ENCODE data around the gene FAM236B.
"Not testable (repeated sequence)": the region's sequence is repeated elsewhere in the genome, so short reads cannot be mapped to it uniquely, and the experiment has no call there.

The FAM236B gene

GRCh38 chrX:72782560-72782959 lies at the start of gene FAM236B:
FAM236B (minus strand) TSS chrX:72782660; CDS start chrX:72782560, 100 bp downstream.
- DNase-seq: not testable (repeated sequence)

GRCh38 chrX:72830701-72831100 lies 48.2 kb upstream of the FAM236B start:
- not testable (repeated sequence) for DNase-seq

DNA sequence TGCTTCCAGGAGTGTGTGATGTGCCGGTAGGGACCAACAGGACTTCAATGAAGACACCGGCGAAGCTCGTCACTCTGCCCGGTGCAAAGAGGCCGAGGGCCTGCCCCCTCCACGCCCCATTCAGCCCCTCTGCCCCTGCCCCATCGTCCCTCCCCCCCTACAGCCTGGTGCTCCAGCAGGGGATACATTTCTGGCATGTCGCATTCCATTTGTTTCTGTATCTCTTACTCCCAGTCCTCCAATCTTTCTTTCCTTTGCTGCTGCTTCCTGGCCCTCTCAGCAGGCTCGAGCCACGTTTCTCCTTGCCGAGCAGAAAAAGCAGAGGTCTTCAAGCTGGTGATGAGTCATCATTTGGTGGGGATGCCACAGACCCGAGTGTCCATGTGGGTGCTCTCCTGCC lies 25.6 kb upstream of the FAM236B start, which contains the start of gene FAM236D:
Gene FAM236D (minus strand): TSS at position 101 of the 400 bp plus-strand sequence. CDS start 100 bp downstream, at position 1.
- DNase-seq: not testable (repeated sequence)

DNA sequence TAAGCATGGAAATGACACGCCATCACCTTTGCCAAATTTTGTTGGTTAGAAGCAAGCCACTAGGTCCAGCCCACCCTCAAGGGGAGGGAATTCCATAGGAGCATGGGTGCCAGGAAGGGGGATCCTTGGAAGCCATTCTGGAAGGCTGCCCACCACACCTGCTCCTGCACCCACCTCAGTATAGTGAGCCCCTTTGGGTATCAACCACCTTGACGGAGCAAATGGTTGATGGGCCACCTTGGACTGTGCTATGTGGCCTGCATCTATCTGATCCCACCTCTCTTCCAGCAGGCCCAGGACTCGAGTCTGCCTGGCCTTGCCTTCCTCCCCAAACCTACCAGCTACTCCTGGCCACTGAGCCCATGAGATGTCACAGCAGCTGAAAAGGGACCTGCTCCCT lies 7.9 kb upstream of the FAM236B start:
- DNase-seq: not testable (repeated sequence)

DNA sequence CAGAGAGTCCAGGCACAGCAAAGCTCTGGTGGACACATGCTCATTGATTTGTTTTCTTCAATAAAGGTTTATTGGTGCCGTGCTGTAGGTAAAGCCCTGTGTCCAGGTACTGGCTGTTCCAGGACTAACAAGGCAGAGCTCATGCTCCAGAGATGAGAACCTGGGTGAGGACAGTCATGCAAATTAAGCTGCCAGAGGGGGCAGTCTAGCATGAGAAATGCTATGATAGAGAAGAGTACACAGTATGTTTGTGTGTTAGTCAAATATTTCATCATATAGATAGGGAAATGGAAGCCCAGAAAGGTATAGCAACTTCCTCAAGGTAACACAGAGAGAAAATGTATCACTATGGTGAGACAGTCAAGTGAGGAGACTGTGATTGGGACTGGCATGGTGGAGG lies 5.7 kb upstream of the FAM236B start:
- DNase-seq: not testable (repeated sequence)

- DNase-seq: not testable (repeated sequence)
Observed at GRCh38 chrX:72783964-72784363, 1.5 kb upstream of the FAM236B start.

DNA sequence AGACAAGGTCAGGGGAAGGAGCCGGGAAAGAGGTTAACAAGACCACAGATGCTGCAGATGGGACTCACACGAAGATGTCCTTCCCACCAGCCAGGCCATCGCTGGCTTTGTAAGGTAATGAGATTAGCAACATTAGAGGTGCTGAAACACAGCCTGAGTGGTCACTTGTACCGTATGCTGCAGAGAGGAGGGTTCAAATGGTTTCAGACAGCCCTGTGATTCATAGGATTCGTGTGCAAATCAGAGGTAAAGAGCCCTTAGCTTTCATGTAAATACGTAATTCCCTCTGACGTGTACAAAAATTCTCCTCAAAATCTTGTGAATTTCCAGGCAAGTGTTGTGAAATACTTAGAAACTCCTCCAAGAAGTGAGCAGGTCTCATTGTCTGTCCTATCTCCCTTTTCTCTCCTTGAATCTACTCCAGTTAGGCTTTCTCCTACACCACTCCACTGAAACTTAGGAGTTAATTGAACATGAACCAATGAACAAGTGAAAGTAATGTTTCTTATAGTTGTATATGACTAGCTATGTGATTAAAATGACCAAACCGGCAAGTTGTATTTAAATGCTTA lies 991 bp upstream of the FAM236B start:
- DNase-seq: not testable (repeated sequence)

DNA sequence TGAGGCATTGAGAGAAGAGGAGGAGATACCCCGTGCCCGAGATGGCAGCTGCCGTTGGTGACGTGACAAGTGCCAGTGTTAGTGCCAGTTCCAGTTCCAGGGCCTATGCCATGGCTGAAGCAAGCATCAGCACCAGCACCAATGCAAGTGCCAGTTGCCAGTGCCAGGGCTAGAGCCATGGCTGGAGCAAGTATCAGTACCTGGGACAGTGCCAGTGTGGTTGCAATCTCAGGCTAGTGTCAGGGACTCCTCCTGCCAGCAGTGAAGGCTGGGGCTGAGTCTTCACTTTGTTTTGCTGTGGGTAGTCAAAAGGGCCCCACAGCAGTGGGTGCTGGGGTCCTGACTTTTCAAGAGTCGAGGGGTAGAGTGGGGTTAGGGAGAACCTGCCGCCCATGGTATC lies 4.3 kb downstream of the FAM236B start:
- DNase-seq: not testable (repeated sequence)

GRCh38 chrX:72777467-72777790 lies 5.0 kb downstream of the FAM236B start:
- not testable (repeated sequence) for DNase-seq

- not testable (repeated sequence) for DNase-seq
Observed at GRCh38 chrX:72776653-72777466, 5.6 kb downstream of the FAM236B start, which contains the start of gene DMRTC1B. DMRTC1B (plus strand) TSS chrX:72776890; CDS start chrX:72845136, 68,246 bp downstream.

GRCh38 chrX:72760454-72760853 lies 22.0 kb downstream of the FAM236B start:
- not testable (repeated sequence) for DNase-seq

DNA sequence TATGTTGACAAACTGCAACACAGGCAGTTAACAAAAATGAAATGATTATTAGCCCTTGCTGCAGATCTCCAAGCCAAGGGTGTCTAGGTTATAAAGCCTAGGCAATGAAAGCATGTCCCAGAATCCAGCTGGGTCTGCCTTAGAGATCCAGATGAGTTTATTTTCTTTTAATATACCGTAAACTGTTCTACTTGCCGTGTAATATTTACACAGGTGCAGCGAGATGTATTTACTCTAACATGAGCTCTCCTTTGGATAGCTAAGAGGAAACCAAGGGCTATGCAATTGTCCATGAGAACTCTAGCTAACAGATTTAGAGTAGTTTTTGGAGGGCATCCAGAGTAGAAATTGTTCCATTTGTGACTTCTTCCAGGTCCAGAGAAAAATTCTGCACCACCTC lies 33.9 kb downstream of the FAM236B start:
- not testable (repeated sequence) for DNase-seq

- DNase-seq: not testable (repeated sequence)
Observed at GRCh38 chrX:72745546-72745945, 36.9 kb downstream of the FAM236B start.

GRCh38 chrX:72735561-72735960 lies 46.9 kb downstream of the FAM236B start:
- DNase-seq: no peak

GRCh38 chrX:72733636-72734035 lies 48.8 kb downstream of the FAM236B start:
- not testable (repeated sequence) for DNase-seq
